ENCODE data around the gene STOM. TPM values are rescaled to one million over a fixed set of nuclear protein-coding genes. Genes with fewer than 3 reads are reported as not detected.

Gene STOM
- total and polyA plus RNA-seq, 5 experiments from 2014 or later, result 16.0 to 193 (median 18.7) TPM

DNA sequence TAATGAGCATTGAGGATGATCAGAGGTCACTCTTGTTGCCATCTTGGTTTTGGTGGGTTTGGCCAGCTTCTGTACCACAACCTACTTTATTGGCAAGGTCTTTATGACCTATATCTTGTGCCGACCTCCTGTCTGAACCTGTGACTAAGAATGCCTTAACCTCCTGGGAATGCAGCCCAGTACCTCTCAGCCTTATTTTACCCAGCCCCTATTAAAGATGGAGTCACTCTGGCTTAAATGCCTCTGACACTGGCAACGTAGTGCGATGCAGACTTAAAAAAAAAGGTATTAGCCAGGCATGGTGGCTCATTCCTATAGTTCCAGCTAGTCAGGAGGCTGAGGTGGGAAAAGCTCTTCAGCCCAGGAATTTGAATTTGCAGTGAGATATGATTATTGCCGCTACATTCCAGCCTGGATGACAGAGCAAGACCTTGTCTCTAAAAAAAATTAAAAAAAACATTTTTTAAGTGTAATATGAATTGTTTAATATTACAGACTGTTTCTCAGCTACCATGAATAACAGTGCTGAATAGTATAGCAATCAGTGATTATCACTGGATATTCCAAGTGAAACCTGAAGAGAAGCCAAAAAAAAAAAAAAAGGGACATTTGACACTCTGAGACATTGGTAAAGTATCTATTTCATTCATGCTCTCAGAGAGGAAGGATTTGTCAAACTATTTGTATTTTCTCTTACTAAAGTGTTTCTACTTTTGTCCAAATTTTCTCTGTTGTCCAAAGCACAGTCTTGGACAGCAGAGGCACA, 18.3 kb upstream of the STOM start:
- H3K36me3 Mint-ChIP-seq, result no peaks in the 10 kb centered on the region
- no peaks in the 10 kb centered on the region for H3K9me3 Mint-ChIP-seq
- no peaks in the 10 kb centered on the region for H3K27me3 Mint-ChIP-seq
- DNase-seq (no peak), ATAC-seq (no peak)
- POLR2A ChIA-PET, result no interaction called here
- peaks cover 0 to 6% (median 5%) of the 10 kb centered on the region in 4 donors for H3K4me1 Mint-ChIP-seq
- H3K4me3 Mint-ChIP-seq, result no peak overlapping the region
- peak overlapping the region in 1 of 10 donors; percentile 21 for H3K27ac Mint-ChIP-seq

DNA sequence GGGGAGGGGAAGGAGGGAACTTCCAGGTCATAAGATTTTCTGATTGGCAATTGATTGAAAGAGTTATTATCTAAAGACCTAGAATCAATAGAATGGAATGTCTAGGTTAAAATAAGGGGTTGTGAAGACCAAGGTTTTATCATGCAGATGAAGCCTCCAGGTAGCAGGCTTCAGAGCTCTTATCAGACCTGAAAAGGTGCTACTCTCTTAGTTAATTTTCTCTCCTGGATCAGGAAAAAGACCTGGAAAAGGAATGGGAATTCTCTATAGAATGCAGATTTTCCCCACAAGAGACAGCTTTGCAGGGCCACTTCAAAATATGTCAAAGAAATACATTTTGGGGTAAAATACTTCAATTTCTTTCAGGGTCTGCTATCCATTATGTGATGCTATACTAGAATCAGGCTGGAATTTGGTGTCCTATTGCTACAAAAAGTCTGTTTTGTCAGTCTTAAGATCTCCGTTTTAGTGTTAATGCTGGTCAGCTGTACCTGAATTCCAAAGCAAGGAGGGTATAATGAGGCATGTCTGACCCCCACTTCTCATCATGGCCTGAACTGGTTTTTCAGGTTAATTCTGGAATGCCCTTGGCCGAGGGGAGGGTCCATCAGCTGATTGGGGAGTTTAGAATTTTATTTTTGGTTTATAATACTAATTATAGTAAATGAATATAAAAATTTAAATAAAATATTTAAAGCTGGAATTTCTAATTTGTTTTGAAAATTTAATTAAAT, 16.6 kb upstream of the STOM start:
- Mint-ChIP-seq H3K4me3 (no peak overlapping the region), H3K27me3 (no peaks in the 10 kb centered on the region), H3K36me3 (no peaks in the 10 kb centered on the region), H3K4me1 (no peaks in the 10 kb centered on the region), H3K27ac (no peak overlapping the region), H3K9me3 (no peaks in the 10 kb centered on the region)
- POLR2A ChIA-PET, result no interaction called here
- ATAC-seq, result no peak
- no peak for DNase-seq

DNA sequence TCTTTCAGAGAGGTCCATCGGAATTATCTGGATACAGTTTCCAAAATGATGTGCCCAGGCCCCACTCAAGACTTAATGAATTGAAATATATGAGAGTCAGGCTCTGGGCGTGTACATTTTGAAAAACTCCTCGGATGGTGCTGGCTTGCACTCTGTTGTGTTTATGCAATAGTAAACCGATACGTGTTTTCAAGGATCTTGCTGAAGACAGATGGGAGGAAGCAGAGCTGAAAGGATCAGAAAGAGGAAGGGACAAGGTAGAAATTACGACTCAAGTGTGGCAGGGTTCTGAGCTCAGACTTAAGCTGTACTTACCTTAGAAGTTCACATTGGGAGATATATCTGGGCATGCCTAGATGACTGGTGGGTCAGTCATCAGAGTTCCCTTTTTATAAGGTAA, 13.7 kb upstream of the STOM start:
- no peaks in the 10 kb centered on the region for H3K4me1 Mint-ChIP-seq
- DNase-seq (no peak), ATAC-seq (no peak)
- H3K36me3 Mint-ChIP-seq, result no peaks in the 10 kb centered on the region
- no peak overlapping the region for H3K27ac Mint-ChIP-seq
- H3K4me3 Mint-ChIP-seq, result no peak overlapping the region
- POLR2A ChIA-PET, result interaction anchor here (0.5 kb wide), 1 partner anchor 788 kb away, joined by 3 read pairs; no protein-coding TSS in a partner anchor
- no peaks in the 10 kb centered on the region for H3K27me3 Mint-ChIP-seq
- no peaks in the 10 kb centered on the region for H3K9me3 Mint-ChIP-seq

DNA sequence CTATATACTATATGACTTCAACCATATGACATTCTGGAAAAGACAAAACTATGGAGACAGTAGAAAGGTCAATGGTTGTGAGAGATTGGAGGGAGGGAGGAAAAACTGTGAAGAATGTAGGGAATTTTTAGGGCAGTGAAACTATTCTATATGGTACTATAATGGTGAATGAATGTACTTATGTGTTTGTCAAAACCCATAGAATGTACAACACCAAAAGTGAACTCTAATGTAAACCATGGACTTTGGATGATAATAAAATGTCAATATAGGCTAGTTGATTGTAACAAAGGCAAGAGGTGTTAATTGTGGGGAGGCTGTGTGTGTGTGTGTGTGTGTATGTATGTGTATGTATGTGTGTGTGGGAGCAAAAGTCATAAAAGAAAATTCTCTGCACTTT, 10.8 kb upstream of the STOM start:
- H3K27ac Mint-ChIP-seq, result no peak overlapping the region
- DNase-seq, result no peak
- no peak for ATAC-seq
- POLR2A ChIA-PET, result no interaction called here
- no peak overlapping the region for H3K4me3 Mint-ChIP-seq
- peaks cover 0 to 4% (median 0%) of the 10 kb centered on the region in 9 donors for H3K9me3 Mint-ChIP-seq
- H3K27me3 Mint-ChIP-seq, result peaks cover 0 to 2% (median 0%) of the 10 kb centered on the region in 5 donors
- H3K4me1 Mint-ChIP-seq, result no peaks in the 10 kb centered on the region
- H3K36me3 Mint-ChIP-seq, result peaks cover 0 to 7% (median 3%) of the 10 kb centered on the region in 3 donors

DNA sequence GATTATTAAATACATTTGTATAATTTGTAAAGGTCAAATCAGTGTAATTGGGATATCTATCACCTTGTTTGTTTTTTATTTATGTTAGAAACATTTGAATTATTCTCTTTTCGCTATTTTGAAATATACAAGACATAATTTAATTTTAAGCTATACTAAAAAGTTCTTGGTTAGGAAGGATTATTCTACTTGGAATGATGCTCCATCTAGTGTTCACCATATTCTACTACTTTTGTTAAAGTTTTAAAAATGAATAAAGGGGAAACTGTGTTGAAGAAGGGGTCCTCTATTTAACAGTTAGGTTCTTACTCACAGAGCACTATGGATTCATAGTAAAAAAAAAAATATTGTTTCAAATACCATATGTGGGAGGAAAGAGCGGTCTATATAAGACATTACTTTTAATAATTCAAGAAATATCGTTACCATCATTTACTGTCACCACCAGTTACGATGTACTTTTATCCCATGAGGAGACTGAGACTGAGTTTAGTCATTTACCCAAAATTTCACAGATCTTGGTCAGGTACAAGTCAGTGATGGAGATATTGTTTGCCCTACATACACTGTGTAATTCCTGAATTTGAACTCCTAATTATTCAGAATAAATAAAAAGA, 6.3 kb upstream of the STOM start:
- Mint-ChIP-seq H3K36me3 (peaks cover 0 to 7% (median 3%) of the 10 kb centered on the region in 3 donors), H3K4me3 (no peak overlapping the region), H3K27me3 (peaks cover 0 to 2% (median 0%) of the 10 kb centered on the region in 5 donors), H3K27ac (no peak overlapping the region), H3K4me1 (peaks cover 3 to 18% (median 16%) of the 10 kb centered on the region in 4 donors), H3K9me3 (peaks cover 0 to 4% (median 0%) of the 10 kb centered on the region in 9 donors)
- DNase-seq (peak in 1 of 10 donors; percentile 21), ATAC-seq (no peak)
- POLR2A ChIA-PET, result no interaction called here

GRCh38 chr9:121373011-121373729, 3.1 kb upstream of the STOM start:
- Mint-ChIP-seq H3K36me3 (peaks cover 0 to 5% (median 3%) of the 10 kb centered on the region in 3 donors), H3K27ac (peak overlapping the region in 4 of 10 donors; percentile 22 to 73 (median 55))

DNA sequence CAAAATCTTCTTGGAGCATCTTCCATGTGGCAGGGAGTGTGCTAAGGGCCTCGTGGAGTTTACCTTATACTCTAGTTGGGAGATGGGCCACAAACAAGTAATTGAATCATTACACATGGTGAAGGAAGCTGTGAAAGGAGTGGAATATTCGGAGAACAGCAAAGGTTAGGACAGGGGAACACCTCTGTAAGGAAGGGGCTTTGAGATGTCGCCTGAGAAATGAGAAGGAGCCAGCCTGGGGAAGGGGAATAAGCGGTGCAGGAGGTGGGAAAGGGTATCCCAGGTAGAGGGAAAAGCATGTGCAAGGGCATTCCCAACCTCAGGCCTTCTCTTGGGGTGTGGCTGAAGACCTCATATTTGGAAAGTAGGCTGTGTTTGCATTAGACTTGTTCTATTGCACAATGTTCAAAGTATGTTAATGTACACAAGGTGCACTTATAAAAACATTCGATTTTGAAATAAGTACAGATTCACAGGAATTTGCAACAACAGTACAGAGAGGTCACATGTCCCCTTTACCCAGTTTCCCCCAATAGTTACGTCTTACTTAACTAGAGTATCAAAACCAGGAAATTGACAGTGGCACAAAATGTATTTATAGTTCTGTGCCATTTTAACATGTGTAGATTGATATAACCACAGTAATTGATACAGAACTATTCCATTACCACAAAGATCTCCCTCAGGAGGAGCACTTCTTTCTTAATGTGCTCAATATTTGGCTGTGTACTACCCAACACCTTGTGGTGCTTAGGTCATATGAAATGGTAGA, 2.4 kb upstream of the STOM start:
- H3K4me3 Mint-ChIP-seq, result peak overlapping the region in 5 of 10 donors; percentile 2 to 37 (median 16)
- peaks cover 17 to 46% (median 40%) of the 10 kb centered on the region in 4 donors for H3K4me1 Mint-ChIP-seq
- H3K27ac Mint-ChIP-seq, result peak overlapping the region in 9 of 10 donors; percentile 11 to 98 (median 49)

More at GRCh38 chr9:121373011-121373729, 3.1 kb upstream of the STOM start:
- Mint-ChIP-seq H3K9me3 (peaks cover 0 to 11% (median 0%) of the 10 kb centered on the region in 9 donors), H3K4me3 (no peak overlapping the region), H3K4me1 (peaks cover 15 to 39% (median 33%) of the 10 kb centered on the region in 4 donors), H3K27me3 (peaks cover 0 to 2% (median 0%) of the 10 kb centered on the region in 5 donors)
- ATAC-seq, result no peak
- no peak for DNase-seq
- POLR2A ChIA-PET, result interaction anchor here (0.6 kb wide), 1 partner anchor 657 kb away, joined by 4 read pairs; no protein-coding TSS in a partner anchor

DNA sequence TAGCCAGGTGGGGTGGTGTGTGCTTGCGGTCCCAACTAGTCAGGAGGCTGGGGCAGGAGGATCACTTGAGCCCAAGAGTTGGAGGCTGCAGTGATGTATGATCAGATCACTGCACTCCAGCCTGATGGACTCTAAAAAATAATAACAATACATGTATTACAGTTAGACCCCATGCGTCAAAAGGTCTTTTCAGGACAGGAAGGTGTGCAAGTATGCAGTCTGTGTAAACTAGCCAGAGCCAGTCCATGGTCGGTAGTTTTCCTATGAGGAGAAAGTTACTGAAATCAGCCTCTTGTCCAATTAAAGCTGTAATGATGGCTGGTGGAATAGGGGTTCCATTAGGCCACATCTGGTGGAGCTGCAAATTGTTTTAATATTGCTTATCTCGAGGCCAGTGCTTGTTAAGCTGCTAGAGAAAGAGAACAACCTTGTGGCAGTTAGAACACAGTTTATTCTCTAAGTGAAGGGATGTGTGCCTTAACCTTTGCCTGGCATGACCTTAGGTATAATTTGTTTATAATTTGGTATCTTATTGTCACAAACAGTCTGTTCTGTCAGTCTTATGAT, 1.5 kb upstream of the STOM start:
- peaks cover 17 to 51% (median 43%) of the 10 kb centered on the region in 4 donors for H3K4me1 Mint-ChIP-seq
- POLR2A ChIA-PET, result no interaction called here
- no peak for DNase-seq
- H3K4me3 Mint-ChIP-seq, result peak overlapping the region; percentile 43 to 96 (median 70)
- H3K27me3 Mint-ChIP-seq, result no peaks in the 10 kb centered on the region
- no peaks in the 10 kb centered on the region for H3K36me3 Mint-ChIP-seq
- no peak for ATAC-seq
- H3K27ac Mint-ChIP-seq, result peak overlapping the region in 9 of 10 donors; percentile 11 to 98 (median 83)
- H3K9me3 Mint-ChIP-seq, result peaks cover 0 to 11% (median 0%) of the 10 kb centered on the region in 9 donors

More for the DNA sequence above, 2.4 kb upstream of the STOM start:
- DNase-seq (no peak), ATAC-seq (no peak)
- POLR2A ChIA-PET, result no interaction called here
- peaks cover 0 to 11% (median 0%) of the 10 kb centered on the region in 9 donors for H3K9me3 Mint-ChIP-seq
- H3K27me3 Mint-ChIP-seq, result no peaks in the 10 kb centered on the region
- no peaks in the 10 kb centered on the region for H3K36me3 Mint-ChIP-seq

DNA sequence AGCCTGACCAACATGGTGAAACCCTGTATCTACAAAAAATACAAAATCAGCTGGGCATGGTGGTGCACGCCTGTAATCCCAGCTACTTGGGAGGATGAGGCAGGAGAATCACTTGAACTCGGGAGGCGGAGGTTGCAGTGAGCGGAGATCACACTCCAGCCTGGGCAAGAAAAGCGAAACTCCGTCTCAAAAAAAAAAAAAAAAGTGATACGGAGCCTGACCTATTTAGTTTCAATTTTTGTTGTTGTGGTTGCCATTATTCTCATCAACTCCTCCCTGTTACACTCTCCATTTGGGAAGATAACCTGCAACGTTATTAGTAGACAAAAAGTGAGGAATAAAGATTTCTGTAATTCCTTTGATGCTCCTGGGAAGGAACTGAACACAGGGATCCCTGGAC, 1.3 kb downstream of the STOM start:
- H3K4me1 Mint-ChIP-seq, result peaks cover 19 to 76% (median 50%) of the 10 kb centered on the region in 4 donors
- H3K4me3 Mint-ChIP-seq, result peak overlapping the region; percentile 85 to 96 (median 94)
- POLR2A ChIA-PET, result interaction anchor here (0.5 to 1.4 kb wide), 5 partner anchors 11 to 49 kb away, joined by 3 to 10 read pairs (median 4); no protein-coding TSS in a partner anchor
- DNase-seq, result peak in 1 of 10 donors; percentile 13
- no peaks in the 10 kb centered on the region for H3K27me3 Mint-ChIP-seq
- H3K9me3 Mint-ChIP-seq, result peaks cover 0 to 11% (median 0%) of the 10 kb centered on the region in 9 donors
- ATAC-seq, result no peak
- no peaks in the 10 kb centered on the region for H3K36me3 Mint-ChIP-seq
- H3K27ac Mint-ChIP-seq, result peak overlapping the region in 9 of 10 donors; percentile 11 to 99 (median 83)

- Mint-ChIP-seq H3K9me3 (peaks cover 0 to 11% (median 0%) of the 10 kb centered on the region in 9 donors), H3K4me3 (peak overlapping the region; percentile 35 to 96 (median 92)), H3K4me1 (peaks cover 19 to 81% (median 51%) of the 10 kb centered on the region in 4 donors), H3K27me3 (no peaks in the 10 kb centered on the region), H3K27ac (peak overlapping the region in 4 of 10 donors; percentile 24 to 98 (median 86)), H3K36me3 (no peaks in the 10 kb centered on the region)
- POLR2A ChIA-PET, result interaction anchor here (1.2 kb wide), 1 partner anchor 26 kb away, joined by 10 read pairs; no protein-coding TSS in a partner anchor
- ATAC-seq (no peak), DNase-seq (no peak)
Measured at GRCh38 chr9:121368138-121368522, 1.9 kb downstream of the STOM start.
